Parathyroid adenoma (tissue), 2 donors: Measurements from ENCODE around the gene FGF19.

Experiments
- H2AFZ ChIP-seq: fragments of 300-600 bp; sonication (generic); one replicate; pipeline ENCODE4 v1.7.0; 2017; ENCODE audit warnings: antibody characterized with exemption, mild to moderate bottlenecking
- H3K27ac ChIP-seq: fragments of 300-600 bp; sonication (generic); one replicate; pipeline ENCODE4 v1.7.0; 2017
- H3K27me3 ChIP-seq: fragments of 300-600 bp; sonication (generic); one replicate; pipeline ENCODE4 v1.7.0; 2017; ENCODE audit warnings: low read length; ENCODE audit not compliant: control insufficient read depth, insufficient read depth
- H3K36me3 ChIP-seq: fragments of 300-600 bp; sonication (generic); one replicate; pipeline ENCODE4 v1.7.0; 2017; ENCODE audit warnings: low read length; ENCODE audit not compliant: control insufficient read depth, insufficient read depth
- H3K4me1 ChIP-seq: fragments of 300-600 bp; sonication (generic); one replicate; pipeline ENCODE4 v1.7.0; 2017; ENCODE audit warnings: control low read depth
- H3K4me2 ChIP-seq: fragments of 300-600 bp; sonication (generic); one replicate; pipeline ENCODE4 v1.7.0; 2017; ENCODE audit warnings: low read length
- H3K4me3 ChIP-seq: fragments of 300-600 bp; sonication (generic); one replicate; pipeline ENCODE4 v1.7.0; 2017; ENCODE audit warnings: low read depth, low read length
- H3K79me2 ChIP-seq: fragments of 300-600 bp; sonication (generic); one replicate; pipeline ENCODE4 v1.7.0; 2017; ENCODE audit warnings: control low read depth
- H3K9ac ChIP-seq: fragments of 300-600 bp; sonication (generic); one replicate; pipeline ENCODE4 v1.7.0; 2017; ENCODE audit warnings: mild to moderate bottlenecking
- H3K9me3 ChIP-seq: fragments of 300-600 bp; sonication (generic); one replicate; pipeline ENCODE4 v1.7.0; 2017; ENCODE audit warnings: low read length; ENCODE audit not compliant: control insufficient read depth
- TF ChIP-seq, protein P1 (sequence below): fragments of 300-600 bp; sonication (generic); IDR thresholded peaks from one replicate; pipeline ENCODE4 v1.7.0; 2017; ENCODE audit warnings: antibody characterized with exemption, mild to moderate bottlenecking
- donor health status: primary hyperparathyroidism.

FGF19 gene

DNA sequence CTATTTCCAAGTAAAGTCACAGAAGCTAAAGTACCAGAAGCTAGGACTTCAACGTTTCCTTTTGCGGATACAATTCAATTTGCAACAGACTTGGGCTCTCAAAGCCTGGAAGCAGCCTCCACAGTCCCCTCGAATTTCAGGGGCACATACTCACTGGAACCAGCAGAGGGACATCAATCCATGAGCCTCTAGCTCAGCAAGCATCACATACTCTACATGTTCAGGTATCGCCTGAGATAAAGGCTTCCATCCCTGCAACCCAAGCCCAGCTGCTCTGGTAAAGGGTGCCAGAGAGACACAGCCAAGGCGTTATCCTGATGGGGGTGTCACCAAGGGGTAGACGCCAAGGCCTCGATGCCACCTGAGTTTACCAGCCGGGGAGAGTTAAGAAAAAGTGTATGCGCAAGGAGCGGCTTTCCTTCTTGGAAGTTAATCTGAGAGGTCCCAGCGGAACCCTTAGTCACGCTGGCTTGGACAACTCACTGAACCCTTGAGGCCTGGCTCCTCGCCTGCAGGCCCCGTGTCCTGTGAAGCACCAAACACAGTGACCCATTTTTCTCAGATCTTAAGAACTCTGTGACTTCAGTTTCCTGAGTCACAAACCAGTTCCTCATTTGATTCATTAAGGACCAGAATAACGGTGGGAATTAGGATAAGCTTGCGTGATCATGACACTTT is 41.7 kb downstream of the FGF19 start:
- H2AFZ ChIP-seq: no peak overlapping the region
- H3K4me2 ChIP-seq: no peak overlapping the region
- H3K79me2 ChIP-seq: no peaks in the 10 kb centered on the region
- no peaks in the 10 kb centered on the region for H3K4me1 ChIP-seq
- H3K36me3 ChIP-seq: no peaks in the 10 kb centered on the region
- no peaks in the 10 kb centered on the region for H3K9me3 ChIP-seq
- no peak overlapping the region for H3K27ac ChIP-seq
- TF ChIP-seq, protein P1, sequence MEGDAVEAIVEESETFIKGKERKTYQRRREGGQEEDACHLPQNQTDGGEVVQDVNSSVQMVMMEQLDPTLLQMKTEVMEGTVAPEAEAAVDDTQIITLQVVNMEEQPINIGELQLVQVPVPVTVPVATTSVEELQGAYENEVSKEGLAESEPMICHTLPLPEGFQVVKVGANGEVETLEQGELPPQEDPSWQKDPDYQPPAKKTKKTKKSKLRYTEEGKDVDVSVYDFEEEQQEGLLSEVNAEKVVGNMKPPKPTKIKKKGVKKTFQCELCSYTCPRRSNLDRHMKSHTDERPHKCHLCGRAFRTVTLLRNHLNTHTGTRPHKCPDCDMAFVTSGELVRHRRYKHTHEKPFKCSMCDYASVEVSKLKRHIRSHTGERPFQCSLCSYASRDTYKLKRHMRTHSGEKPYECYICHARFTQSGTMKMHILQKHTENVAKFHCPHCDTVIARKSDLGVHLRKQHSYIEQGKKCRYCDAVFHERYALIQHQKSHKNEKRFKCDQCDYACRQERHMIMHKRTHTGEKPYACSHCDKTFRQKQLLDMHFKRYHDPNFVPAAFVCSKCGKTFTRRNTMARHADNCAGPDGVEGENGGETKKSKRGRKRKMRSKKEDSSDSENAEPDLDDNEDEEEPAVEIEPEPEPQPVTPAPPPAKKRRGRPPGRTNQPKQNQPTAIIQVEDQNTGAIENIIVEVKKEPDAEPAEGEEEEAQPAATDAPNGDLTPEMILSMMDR: no peak
- H3K9ac ChIP-seq: no peak overlapping the region
- H3K27me3 ChIP-seq: no peaks in the 10 kb centered on the region
- H3K4me3 ChIP-seq: no peak overlapping the region

DNA sequence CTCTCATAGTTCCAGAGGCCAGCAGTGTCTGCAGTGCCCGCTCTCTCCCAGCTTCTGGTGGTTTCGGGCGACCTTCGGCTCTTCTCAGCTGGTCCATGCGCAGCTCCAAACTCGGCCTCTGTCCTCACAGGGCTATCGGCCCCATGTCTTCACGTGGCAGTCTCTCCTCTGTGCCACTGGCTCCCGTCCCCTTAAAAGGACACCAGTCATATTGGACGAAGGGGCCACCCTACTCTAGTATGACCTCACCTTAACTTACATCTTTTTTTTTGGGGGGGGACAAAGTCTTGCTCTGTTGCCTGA is 42.5 kb downstream of the FGF19 start:
- Histone ChIP-seq H3K27ac (no peak overlapping the region), H3K79me2 (no peaks in the 10 kb centered on the region), H3K4me1 (no peaks in the 10 kb centered on the region), H2AFZ (no peak overlapping the region), H3K27me3 (no peaks in the 10 kb centered on the region), H3K9ac (no peak overlapping the region), H3K36me3 (no peaks in the 10 kb centered on the region), H3K4me2 (no peak overlapping the region), H3K4me3 (no peak overlapping the region), H3K9me3 (no peaks in the 10 kb centered on the region)
- TF ChIP-seq, protein P1: no peak

DNA sequence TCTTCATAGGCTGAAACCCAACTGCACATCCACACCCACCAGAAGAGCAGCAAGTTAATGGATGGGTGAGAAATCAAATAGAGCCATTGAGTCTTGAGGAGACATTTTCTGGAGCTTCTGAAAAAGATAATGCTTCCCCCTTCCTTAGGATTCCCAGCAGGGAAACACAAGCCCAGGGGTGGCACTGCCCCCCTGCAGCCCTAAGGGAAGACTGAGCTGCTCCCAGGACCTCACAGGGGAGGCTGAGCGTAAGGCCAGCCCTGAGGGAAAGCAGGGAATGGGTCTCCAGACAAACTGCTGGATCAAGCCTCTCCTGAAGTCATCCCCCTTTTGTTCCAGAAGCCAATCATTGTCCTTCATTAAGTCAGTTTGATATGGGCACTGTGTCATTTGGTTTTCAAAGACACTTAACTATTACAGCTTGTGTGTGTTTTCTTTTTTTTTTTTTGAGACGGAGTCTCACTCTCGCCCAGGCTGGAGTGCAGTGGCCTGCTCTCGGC is 43.8 kb downstream of the FGF19 start:
- Histone ChIP-seq H3K4me1 (no peaks in the 10 kb centered on the region), H3K27me3 (no peaks in the 10 kb centered on the region), H3K9me3 (no peaks in the 10 kb centered on the region), H3K4me2 (no peak overlapping the region), H3K9ac (no peak overlapping the region), H3K36me3 (no peaks in the 10 kb centered on the region), H3K79me2 (no peaks in the 10 kb centered on the region), H3K4me3 (no peak overlapping the region), H3K27ac (no peak overlapping the region), H2AFZ (no peak overlapping the region)
- TF ChIP-seq, protein P1: no peak

DNA sequence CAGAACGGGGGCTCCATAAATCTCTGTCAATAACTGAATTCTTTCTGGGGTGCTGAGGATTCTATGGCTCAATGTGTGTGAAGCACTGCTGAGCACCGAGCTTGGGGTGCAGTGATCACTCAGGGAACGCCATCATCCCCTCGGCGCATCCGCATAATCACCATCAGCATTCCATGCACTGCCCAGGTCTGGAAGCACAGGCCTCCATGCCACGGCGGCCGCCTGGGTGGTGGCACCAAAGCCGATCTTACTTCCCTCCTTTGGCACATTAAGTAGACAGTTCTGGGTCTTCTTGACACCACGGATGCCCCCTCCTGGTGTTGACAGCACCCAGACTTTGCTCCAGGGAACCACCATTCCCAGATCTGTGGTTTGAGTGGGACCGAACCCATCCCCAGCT is 44.2 kb downstream of the FGF19 start:
- Histone ChIP-seq H3K9ac (no peak overlapping the region), H3K4me3 (no peak overlapping the region), H3K4me2 (no peak overlapping the region), H3K79me2 (no peaks in the 10 kb centered on the region), H3K27me3 (no peaks in the 10 kb centered on the region), H3K9me3 (no peaks in the 10 kb centered on the region), H3K27ac (no peak overlapping the region), H2AFZ (no peak overlapping the region), H3K36me3 (no peaks in the 10 kb centered on the region), H3K4me1 (no peaks in the 10 kb centered on the region)
- TF ChIP-seq, protein P1: no peak
